HepG2 (cell line): ENCODE data around the gene CCNI2.

Source experiments
- HMGXB3 ChIP-seq: sonication (generic); formaldehyde crosslinking; IDR thresholded peaks from 2 replicates; pipeline ENCODE4 v1.4.0; 2020; ENCODE audit warnings: missing genetic modification reagents, borderline replicate concordance
- NFYC ChIP-seq: IDR thresholded peaks from 2 replicates; pipeline ENCODE4 v1.6.1; 2016; ENCODE audit warnings: missing genetic modification reagents, missing compliant biosample characterization
- PRDM4 ChIP-seq: sonication (generic); formaldehyde crosslinking; IDR thresholded peaks from 2 replicates; pipeline ENCODE4 v1.9.0; 2021; ENCODE audit warnings: missing genetic modification reagents, borderline replicate concordance
- RAD21 ChIP-seq: fragments of 450-650 bp; formaldehyde crosslinking; IDR thresholded peaks from 2 replicates; pipeline ENCODE4 v1.5.0; 2020; ENCODE audit warnings: mild to moderate bottlenecking
- SIN3A ChIP-seq: IDR thresholded peaks from 2 replicates; pipeline ENCODE4 v1.6.1; 2011; ENCODE audit warnings: low read depth, mild to moderate bottlenecking, control low read depth, low read length, borderline replicate concordance
- SMARCC2 ChIP-seq: fragments of 450-650 bp; IDR thresholded peaks from 2 replicates; pipeline ENCODE4 v1.6.1; 2017; ENCODE audit warnings: antibody characterized with exemption, mild to moderate bottlenecking
- ZNF12 ChIP-seq: sonication (generic); formaldehyde crosslinking; IDR thresholded peaks from 2 replicates; pipeline ENCODE4 v1.5.0; 2020; ENCODE audit warnings: missing genetic modification reagents
- ZNF138 ChIP-seq: sonication (generic); formaldehyde crosslinking; IDR thresholded peaks from 2 replicates; pipeline ENCODE4 v1.5.0; 2020; ENCODE audit warnings: mild to moderate bottlenecking, low read depth, missing genetic modification reagents
- ZNF335 ChIP-seq: sonication (generic); formaldehyde crosslinking; IDR thresholded peaks from 2 replicates; pipeline ENCODE4 v1.4.0; 2020; ENCODE audit warnings: missing genetic modification reagents
- ZNF768 ChIP-seq: sonication (generic); formaldehyde crosslinking; IDR thresholded peaks from 2 replicates; pipeline ENCODE4 v1.4.0; 2020; ENCODE audit warnings: missing genetic modification reagents
- ZNF775 ChIP-seq: sonication (generic); formaldehyde crosslinking; IDR thresholded peaks from 2 replicates; pipeline ENCODE4 v1.4.0; 2020; ENCODE audit warnings: missing genetic modification reagents, mild to moderate bottlenecking, moderate library complexity, borderline replicate concordance
- TF ChIP-seq, protein P1 (sequence below): sonication (generic); formaldehyde crosslinking; IDR thresholded peaks from 2 replicates; pipeline ENCODE4 v1.5.0; 2020; ENCODE audit warnings: mild to moderate bottlenecking, missing genetic modification reagents, moderate library complexity
- TF ChIP-seq, protein P2 (sequence below): fragments of 450-650 bp; IDR thresholded peaks from 2 replicates; pipeline ENCODE4 v1.6.1; 2017; ENCODE audit warnings: mild to moderate bottlenecking
- TF ChIP-seq, protein P3 (sequence below): sonication (generic); formaldehyde crosslinking; IDR thresholded peaks from 2 replicates; pipeline ENCODE4 v1.4.0; 2020; ENCODE audit warnings: low read depth, missing genetic modification reagents

- TF ChIP-seq, protein P1, sequence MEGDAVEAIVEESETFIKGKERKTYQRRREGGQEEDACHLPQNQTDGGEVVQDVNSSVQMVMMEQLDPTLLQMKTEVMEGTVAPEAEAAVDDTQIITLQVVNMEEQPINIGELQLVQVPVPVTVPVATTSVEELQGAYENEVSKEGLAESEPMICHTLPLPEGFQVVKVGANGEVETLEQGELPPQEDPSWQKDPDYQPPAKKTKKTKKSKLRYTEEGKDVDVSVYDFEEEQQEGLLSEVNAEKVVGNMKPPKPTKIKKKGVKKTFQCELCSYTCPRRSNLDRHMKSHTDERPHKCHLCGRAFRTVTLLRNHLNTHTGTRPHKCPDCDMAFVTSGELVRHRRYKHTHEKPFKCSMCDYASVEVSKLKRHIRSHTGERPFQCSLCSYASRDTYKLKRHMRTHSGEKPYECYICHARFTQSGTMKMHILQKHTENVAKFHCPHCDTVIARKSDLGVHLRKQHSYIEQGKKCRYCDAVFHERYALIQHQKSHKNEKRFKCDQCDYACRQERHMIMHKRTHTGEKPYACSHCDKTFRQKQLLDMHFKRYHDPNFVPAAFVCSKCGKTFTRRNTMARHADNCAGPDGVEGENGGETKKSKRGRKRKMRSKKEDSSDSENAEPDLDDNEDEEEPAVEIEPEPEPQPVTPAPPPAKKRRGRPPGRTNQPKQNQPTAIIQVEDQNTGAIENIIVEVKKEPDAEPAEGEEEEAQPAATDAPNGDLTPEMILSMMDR (CRISPR knock-in tag), result no peak
- no peak for TF ChIP-seq ZNF775 (CRISPR knock-in tag)
- TF ChIP-seq PRDM4 (CRISPR knock-in tag), result no peak
- TF ChIP-seq, protein P2, sequence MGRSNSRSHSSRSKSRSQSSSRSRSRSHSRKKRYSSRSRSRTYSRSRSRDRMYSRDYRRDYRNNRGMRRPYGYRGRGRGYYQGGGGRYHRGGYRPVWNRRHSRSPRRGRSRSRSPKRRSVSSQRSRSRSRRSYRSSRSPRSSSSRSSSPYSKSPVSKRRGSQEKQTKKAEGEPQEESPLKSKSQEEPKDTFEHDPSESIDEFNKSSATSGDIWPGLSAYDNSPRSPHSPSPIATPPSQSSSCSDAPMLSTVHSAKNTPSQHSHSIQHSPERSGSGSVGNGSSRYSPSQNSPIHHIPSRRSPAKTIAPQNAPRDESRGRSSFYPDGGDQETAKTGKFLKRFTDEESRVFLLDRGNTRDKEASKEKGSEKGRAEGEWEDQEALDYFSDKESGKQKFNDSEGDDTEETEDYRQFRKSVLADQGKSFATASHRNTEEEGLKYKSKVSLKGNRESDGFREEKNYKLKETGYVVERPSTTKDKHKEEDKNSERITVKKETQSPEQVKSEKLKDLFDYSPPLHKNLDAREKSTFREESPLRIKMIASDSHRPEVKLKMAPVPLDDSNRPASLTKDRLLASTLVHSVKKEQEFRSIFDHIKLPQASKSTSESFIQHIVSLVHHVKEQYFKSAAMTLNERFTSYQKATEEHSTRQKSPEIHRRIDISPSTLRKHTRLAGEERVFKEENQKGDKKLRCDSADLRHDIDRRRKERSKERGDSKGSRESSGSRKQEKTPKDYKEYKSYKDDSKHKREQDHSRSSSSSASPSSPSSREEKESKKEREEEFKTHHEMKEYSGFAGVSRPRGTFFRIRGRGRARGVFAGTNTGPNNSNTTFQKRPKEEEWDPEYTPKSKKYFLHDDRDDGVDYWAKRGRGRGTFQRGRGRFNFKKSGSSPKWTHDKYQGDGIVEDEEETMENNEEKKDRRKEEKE, result no peak
- TF ChIP-seq NFYC (CRISPR knock-in tag), result no peak
- TF ChIP-seq ZNF335 (CRISPR knock-in tag), result no peak
- TF ChIP-seq RAD21 (CRISPR knock-in tag), result no peak
- no peak for TF ChIP-seq HMGXB3 (CRISPR knock-in tag)
- no peak for TF ChIP-seq ZNF138 (CRISPR knock-in tag)
- TF ChIP-seq SIN3A, result 0 out of 2 replicates have a peak, but pooled peaks have one; percentile 24
- TF ChIP-seq, protein P3, sequence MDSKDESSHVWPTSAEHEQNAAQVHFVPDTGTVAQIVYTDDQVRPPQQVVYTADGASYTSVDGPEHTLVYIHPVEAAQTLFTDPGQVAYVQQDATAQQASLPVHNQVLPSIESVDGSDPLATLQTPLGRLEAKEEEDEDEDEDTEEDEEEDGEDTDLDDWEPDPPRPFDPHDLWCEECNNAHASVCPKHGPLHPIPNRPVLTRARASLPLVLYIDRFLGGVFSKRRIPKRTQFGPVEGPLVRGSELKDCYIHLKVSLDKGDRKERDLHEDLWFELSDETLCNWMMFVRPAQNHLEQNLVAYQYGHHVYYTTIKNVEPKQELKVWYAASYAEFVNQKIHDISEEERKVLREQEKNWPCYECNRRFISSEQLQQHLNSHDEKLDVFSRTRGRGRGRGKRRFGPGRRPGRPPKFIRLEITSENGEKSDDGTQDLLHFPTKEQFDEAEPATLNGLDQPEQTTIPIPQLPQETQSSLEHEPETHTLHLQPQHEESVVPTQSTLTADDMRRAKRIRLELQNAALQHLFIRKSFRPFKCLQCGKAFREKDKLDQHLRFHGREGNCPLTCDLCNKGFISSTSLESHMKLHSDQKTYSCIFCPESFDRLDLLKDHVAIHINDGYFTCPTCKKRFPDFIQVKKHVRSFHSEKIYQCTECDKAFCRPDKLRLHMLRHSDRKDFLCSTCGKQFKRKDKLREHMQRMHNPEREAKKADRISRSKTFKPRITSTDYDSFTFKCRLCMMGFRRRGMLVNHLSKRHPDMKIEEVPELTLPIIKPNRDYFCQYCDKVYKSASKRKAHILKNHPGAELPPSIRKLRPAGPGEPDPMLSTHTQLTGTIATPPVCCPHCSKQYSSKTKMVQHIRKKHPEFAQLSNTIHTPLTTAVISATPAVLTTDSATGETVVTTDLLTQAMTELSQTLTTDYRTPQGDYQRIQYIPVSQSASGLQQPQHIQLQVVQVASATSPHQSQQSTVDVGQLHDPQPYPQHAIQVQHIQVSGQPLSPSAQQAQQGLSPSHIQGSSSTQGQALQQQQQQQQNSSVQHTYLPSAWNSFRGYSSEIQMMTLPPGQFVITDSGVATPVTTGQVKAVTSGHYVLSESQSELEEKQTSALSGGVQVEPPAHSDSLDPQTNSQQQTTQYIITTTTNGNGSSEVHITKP (CRISPR knock-in tag), result no peak
- no peak for TF ChIP-seq ZNF768
- no peak for TF ChIP-seq ZNF12 (CRISPR knock-in tag)
- no peak for TF ChIP-seq SMARCC2
Observed at GRCh38 chr5:132771503-132771998, 24.3 kb downstream of the CCNI2 start.
